ENCODE measurements around the gene MPV17L2. TPM values are rescaled to one million over a fixed set of nuclear protein-coding genes. Genes with fewer than 3 reads are reported as not detected.

Gene MPV17L2
- total and polyA plus RNA-seq, 2 of the 4 experiments (the other 2 are of a cell fraction), result 7.2 to 19.5 TPM

DNA sequence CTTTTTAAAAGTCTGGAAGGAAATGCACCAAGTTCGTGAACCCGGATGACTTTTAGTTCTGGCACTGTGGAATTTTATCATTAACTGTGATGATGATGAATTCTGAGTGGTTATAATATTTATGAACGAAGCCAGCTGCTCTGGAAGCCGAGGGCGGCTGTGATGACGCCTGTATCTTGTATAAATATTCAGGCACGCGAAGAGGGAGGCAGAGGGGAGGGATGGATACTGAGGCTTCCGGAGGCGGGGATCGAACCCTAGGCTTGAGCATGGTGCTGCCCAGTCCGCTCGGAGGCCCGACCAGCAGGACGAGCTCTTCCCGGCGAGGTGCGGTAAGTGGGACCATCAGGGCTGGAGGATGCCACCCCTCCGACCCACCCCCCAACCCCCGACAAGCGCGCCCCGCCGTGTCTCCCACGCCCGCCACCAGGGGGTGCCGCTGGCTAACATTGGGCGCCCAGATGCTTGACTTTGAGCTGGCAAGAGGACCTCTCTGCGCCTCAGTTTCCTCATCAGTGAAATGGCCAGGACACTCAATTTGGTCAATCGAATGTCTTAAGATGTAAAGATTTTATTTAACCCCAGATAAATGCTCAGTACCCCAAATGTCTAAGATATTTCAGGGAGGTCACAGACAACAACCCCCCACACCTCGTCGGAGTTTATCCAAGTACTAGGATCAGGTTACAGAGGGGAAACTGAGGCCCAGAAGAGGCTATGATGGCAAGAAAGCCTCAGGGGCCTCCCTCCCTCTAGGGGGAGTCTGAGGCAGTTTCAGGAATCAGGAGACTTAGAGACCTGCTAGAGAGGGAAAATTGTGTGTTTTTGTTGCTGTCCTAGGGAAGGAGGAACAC lies 15.3 kb downstream of the MPV17L2 start:
- Histone ChIP-seq H2AFZ (replicated peaks; ENCODE audit: low read length, poor library complexity) (peak overlapping the region; percentile 87), H2BK120ac (ENCODE audit: low read depth, low read length) (peak overlapping the region; percentile 83), H2AK5ac (ENCODE audit: low read depth, low read length) (peak overlapping the region; percentile 74), H3K23ac (ENCODE audit: low read depth, low read length) (peak overlapping the region; percentile 71; the same call in 1 of the 2 replicates), H3K9me3 (ENCODE audit: control insufficient read depth, insufficient read depth, low read length) (no peaks in the 10 kb centered on the region), H2BK20ac (ENCODE audit: low read depth, low read length) (peak overlapping the region; percentile 94), H3K18ac (ENCODE audit: low read depth, low read length) (peak overlapping the region; percentile 22), H3K9me1 (ENCODE audit: insufficient read depth, low read length) (peaks cover 11% of the 10 kb centered on the region; the same call in 1 of the 2 replicates), H3K36me3 (ENCODE audit: control insufficient read depth, insufficient read depth, low read length) (no peaks in the 10 kb centered on the region; the same call in 1 of the 2 replicates), H2BK15ac (ENCODE audit: low read depth, low read length) (peak overlapping the region; percentile 78; the same call in 1 of the 3 replicates), H3K27ac (ENCODE audit: insufficient read depth, low read length) (peak overlapping the region; percentile 42), H3K9ac (ENCODE audit: low read depth, low read length) (peak overlapping the region; percentile 30), H4K8ac (ENCODE audit: low read depth in 2 of 2, low read length in 2 of 2) (peak overlapping the region; percentile 72 to 77; a peak in 3 of 4 replicates), H3K27me3 (ENCODE audit: control insufficient read depth, insufficient read depth, low read length) (no peaks in the 10 kb centered on the region), H3K4me2 (ENCODE audit: low read depth, low read length) (peak overlapping the region; percentile 24), H4K91ac (ENCODE audit: insufficient read depth, low read depth, low read length) (peak overlapping the region; percentile 70), H3K4me3 (ENCODE audit: insufficient read depth, low read depth, low read length) (no peak overlapping the region), H2AK9ac (replicated peaks; ENCODE audit: low read depth, low read length, poor library complexity) (peak overlapping the region; percentile 3), H3K79me1 (ENCODE audit: low read depth in 1 of 2, low read length in 2 of 2) (peaks cover 1 to 27% of the 10 kb centered on the region in 2 experiments; a peak in 3 of 4 replicates), H4K5ac (ENCODE audit: low read depth, low read length) (peak overlapping the region; percentile 65), H2BK5ac (ENCODE audit: low read depth, low read length, poor library complexity, severe bottlenecking) (peak overlapping the region; percentile 81), H3K4ac (ENCODE audit: low read depth, low read length) (peak overlapping the region; percentile 89), H3K14ac (replicated peaks; ENCODE audit: low read depth, low read length) (peak overlapping the region; percentile 63; the same call in 1 of the 2 replicates), H3K4me1 (ENCODE audit: control insufficient read depth, insufficient read depth, low read length) (peaks cover 10% of the 10 kb centered on the region), H3K56ac (ENCODE audit: extremely low read depth, insufficient read depth, low read length) (0 out of 2 replicates have a peak overlapping the region, but pooled peaks have one; percentile 11), H4K20me1 (ENCODE audit: insufficient read depth, low read length) (peaks cover 1% of the 10 kb centered on the region; the same call in 1 of the 2 replicates)
- 100% methylated on average over 1 of the region's 32 CpGs; no CpG with 5 or more reads in 1 of the 2 experiments for WGBS, 2 experiments (ENCODE audit: extremely low coverage in 2 of 2, insufficient read length in 1 of 2)
- intact Hi-C loops (cut with micrococcal nuclease), result loop anchor here (1.0 to 10.0 kb wide), 3 partner anchors 16 to 206 kb away; partner anchors contain the start of gene SSBP4
- peak; percentile 94 for DNase-seq
- ATAC-seq (ENCODE audit: low read depth), result peak; percentile 24
- ChIA-PET POLR2A (ENCODE audit: unreplicated experiment) (interaction anchor here (0.6 to 0.8 kb wide), 3 partner anchors 11 to 181 kb away, joined by 4 to 8 read pairs (median 8); no protein-coding TSS in a partner anchor), CTCF (interaction anchor here (0.6 to 1.6 kb wide), 7 partner anchors 13 to 173 kb away, joined by 3 to 5 read pairs (median 4); partner anchors contain the start of gene LSM4)
- dilution Hi-C loops (cut with HindIII; ENCODE audit: low sequenced_read_pairs, unreplicated experiment), result no loop called here
- TSS peak; percentile 28 for BruUV-seq (replicated peaks)
- in situ Hi-C loops (cut with MboI; ENCODE audit: low sequenced_read_pairs), result no loop called here
- peak; percentile 73 for TF ChIP-seq POLR2A (IDR thresholded peaks at IDR 0.05; ENCODE audit: low read depth, low read length)
- TF ChIP-seq NFE2L2 (IDR thresholded peaks at IDR 0.05; ENCODE audit: low read depth, low read length), result no peak
- TF ChIP-seq, protein P1, sequence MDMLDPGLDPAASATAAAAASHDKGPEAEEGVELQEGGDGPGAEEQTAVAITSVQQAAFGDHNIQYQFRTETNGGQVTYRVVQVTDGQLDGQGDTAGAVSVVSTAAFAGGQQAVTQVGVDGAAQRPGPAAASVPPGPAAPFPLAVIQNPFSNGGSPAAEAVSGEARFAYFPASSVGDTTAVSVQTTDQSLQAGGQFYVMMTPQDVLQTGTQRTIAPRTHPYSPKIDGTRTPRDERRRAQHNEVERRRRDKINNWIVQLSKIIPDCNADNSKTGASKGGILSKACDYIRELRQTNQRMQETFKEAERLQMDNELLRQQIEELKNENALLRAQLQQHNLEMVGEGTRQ (IDR thresholded peaks at IDR 0.05; ENCODE audit: low read depth, low read length), result no peak
- TF ChIP-seq CEBPB (IDR thresholded peaks at IDR 0.05; ENCODE audit: low read depth, low read length), result no peak
- peak; percentile 62 for TF ChIP-seq RAD21 (IDR thresholded peaks at IDR 0.05; ENCODE audit: low read length)
- peak; percentile 11; the same call in 1 of the 2 replicates for TF ChIP-seq MAZ (IDR thresholded peaks at IDR 0.05; ENCODE audit: borderline replicate concordance, low read depth, low read length)
- TF ChIP-seq RCOR1 (IDR thresholded peaks at IDR 0.05; ENCODE audit: insufficient replicate concordance, low read length), result peak; percentile 61
- TF ChIP-seq, protein P2, sequence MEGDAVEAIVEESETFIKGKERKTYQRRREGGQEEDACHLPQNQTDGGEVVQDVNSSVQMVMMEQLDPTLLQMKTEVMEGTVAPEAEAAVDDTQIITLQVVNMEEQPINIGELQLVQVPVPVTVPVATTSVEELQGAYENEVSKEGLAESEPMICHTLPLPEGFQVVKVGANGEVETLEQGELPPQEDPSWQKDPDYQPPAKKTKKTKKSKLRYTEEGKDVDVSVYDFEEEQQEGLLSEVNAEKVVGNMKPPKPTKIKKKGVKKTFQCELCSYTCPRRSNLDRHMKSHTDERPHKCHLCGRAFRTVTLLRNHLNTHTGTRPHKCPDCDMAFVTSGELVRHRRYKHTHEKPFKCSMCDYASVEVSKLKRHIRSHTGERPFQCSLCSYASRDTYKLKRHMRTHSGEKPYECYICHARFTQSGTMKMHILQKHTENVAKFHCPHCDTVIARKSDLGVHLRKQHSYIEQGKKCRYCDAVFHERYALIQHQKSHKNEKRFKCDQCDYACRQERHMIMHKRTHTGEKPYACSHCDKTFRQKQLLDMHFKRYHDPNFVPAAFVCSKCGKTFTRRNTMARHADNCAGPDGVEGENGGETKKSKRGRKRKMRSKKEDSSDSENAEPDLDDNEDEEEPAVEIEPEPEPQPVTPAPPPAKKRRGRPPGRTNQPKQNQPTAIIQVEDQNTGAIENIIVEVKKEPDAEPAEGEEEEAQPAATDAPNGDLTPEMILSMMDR (conservative IDR thresholded peaks at IDR 0.05; ENCODE audit: low read depth, low read length), result peak; percentile 50
- TF ChIP-seq MXI1 (IDR thresholded peaks at IDR 0.05; ENCODE audit: borderline replicate concordance, low read depth, low read length), result no peak
- TF ChIP-seq, protein P3, sequence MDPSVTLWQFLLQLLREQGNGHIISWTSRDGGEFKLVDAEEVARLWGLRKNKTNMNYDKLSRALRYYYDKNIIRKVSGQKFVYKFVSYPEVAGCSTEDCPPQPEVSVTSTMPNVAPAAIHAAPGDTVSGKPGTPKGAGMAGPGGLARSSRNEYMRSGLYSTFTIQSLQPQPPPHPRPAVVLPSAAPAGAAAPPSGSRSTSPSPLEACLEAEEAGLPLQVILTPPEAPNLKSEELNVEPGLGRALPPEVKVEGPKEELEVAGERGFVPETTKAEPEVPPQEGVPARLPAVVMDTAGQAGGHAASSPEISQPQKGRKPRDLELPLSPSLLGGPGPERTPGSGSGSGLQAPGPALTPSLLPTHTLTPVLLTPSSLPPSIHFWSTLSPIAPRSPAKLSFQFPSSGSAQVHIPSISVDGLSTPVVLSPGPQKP (IDR thresholded peaks at IDR 0.05; ENCODE audit: borderline replicate concordance, low read depth, low read length), result no peak
- peak; percentile 47; the same call in 1 of the 2 replicates for TF ChIP-seq BHLHE40 (IDR thresholded peaks at IDR 0.05; ENCODE audit: low read depth, low read length)
- TF ChIP-seq SMC3 (IDR thresholded peaks at IDR 0.05; ENCODE audit: low read depth, low read length), result peak; percentile 47

All from IMR-90 (cell line).